Endodermal cell (in vitro differentiated cells): ENCODE data around the gene WWC2. TPM values are rescaled to one million over a fixed set of nuclear protein-coding genes. Genes with fewer than 3 reads are reported as not detected.

ENCODE experiments used
- DNase-seq: peaks from one replicate; pipeline ENCODE4 v3.0.0-alpha.2; 2017
- H3K27ac ChIP-seq: 2 replicates; pipeline ENCODE4 v1.5.1; 2013; ENCODE audit warnings: mild to moderate bottlenecking, low read depth, low read length, moderate library complexity
- H3K27me3 ChIP-seq: 2 replicates; pipeline ENCODE4 v1.6.1; 2013; ENCODE audit warnings: mild to moderate bottlenecking, low read length, moderate library complexity; ENCODE audit not compliant: insufficient read depth, control insufficient read depth, poor library complexity, severe bottlenecking
- H3K36me3 ChIP-seq: 2 replicates; pipeline ENCODE4 v1.7.0; 2013; ENCODE audit warnings: mild to moderate bottlenecking, low read length, moderate library complexity; ENCODE audit not compliant: control insufficient read depth, insufficient read depth
- H3K4me1 ChIP-seq: one replicate; pipeline ENCODE4 v1.7.0; 2013; ENCODE audit warnings: low read length; ENCODE audit not compliant: control insufficient read depth, insufficient read depth
- H3K4me3 ChIP-seq: 2 replicates; pipeline ENCODE4 v1.5.1; 2013; ENCODE audit warnings: mild to moderate bottlenecking, low read length, moderate library complexity
- H3K9ac ChIP-seq: 2 replicates; pipeline ENCODE4 v1.6.1; 2013; ENCODE audit warnings: mild to moderate bottlenecking, low read length, moderate library complexity; ENCODE audit not compliant: poor library complexity, severe bottlenecking; ENCODE audit errors: extremely low read depth
- H3K9me3 ChIP-seq: 2 replicates; pipeline ENCODE4 v1.6.1; 2013; ENCODE audit warnings: mild to moderate bottlenecking, low read length, moderate library complexity; ENCODE audit not compliant: control insufficient read depth
- H3K27ac Mint-ChIP-seq: 2 replicates; pipeline ENCODE4 v1.8.0; 2020; ENCODE audit warnings: mixed read lengths
- H3K27me3 Mint-ChIP-seq: 2 replicates; pipeline ENCODE4 v1.8.0; 2021; ENCODE audit warnings: mild to moderate bottlenecking, mixed read lengths; ENCODE audit not compliant: insufficient read depth
- H3K36me3 Mint-ChIP-seq: 2 replicates; pipeline ENCODE4 v1.8.0; 2020; ENCODE audit warnings: low read depth, mixed read lengths
- H3K4me1 Mint-ChIP-seq: 2 replicates; pipeline ENCODE4 v1.8.0; 2020; ENCODE audit warnings: mixed read lengths
- H3K4me3 Mint-ChIP-seq: 2 replicates; pipeline ENCODE4 v1.8.0; 2020; ENCODE audit warnings: mild to moderate bottlenecking, moderate library complexity, mixed read lengths
- H3K9me3 Mint-ChIP-seq: 2 replicates; pipeline ENCODE4 v1.8.0; 2020; ENCODE audit warnings: mild to moderate bottlenecking, mixed read lengths
- CTCF ChIP-seq: fragments of 200-600 bp; sonication (generic); conservative IDR thresholded peaks from 2 replicates; pipeline ENCODE4 v1.5.0; 2021; ENCODE audit warnings: antibody characterized with exemption, mild to moderate bottlenecking
- WGBS, 2 experiments: methylation state at CpG; one replicate each; pipeline versions ENCODE4 v1.1.5 to v1.1.7; 2013; ENCODE audit warnings: missing lambda C conversion rate in 2 of 2, mixed read lengths in 1 of 2; ENCODE audit not compliant: insufficient coverage in 1 of 2, insufficient read length in 1 of 2; 5-methylcytosine and 5-hydroxymethylcytosine counted together
- total RNA-seq, 2 donors: library from RNA; stranded (reverse); fragmentation: NEBNext Ultra II Directional in 1 of 2; extraction: Animal tissue kit (Norgen Biotek cat#: 25700) in 1 of 2; gene quantifications; 2 replicates in 1 of 2; 3 replicates in 1 of 2; pipeline ENCODE4 v1.2.1, GENCODE V29; 2021

The WWC2 gene
- total RNA-seq, 2 donors from 2014 or later: 98.2 to 108 TPM

DNA sequence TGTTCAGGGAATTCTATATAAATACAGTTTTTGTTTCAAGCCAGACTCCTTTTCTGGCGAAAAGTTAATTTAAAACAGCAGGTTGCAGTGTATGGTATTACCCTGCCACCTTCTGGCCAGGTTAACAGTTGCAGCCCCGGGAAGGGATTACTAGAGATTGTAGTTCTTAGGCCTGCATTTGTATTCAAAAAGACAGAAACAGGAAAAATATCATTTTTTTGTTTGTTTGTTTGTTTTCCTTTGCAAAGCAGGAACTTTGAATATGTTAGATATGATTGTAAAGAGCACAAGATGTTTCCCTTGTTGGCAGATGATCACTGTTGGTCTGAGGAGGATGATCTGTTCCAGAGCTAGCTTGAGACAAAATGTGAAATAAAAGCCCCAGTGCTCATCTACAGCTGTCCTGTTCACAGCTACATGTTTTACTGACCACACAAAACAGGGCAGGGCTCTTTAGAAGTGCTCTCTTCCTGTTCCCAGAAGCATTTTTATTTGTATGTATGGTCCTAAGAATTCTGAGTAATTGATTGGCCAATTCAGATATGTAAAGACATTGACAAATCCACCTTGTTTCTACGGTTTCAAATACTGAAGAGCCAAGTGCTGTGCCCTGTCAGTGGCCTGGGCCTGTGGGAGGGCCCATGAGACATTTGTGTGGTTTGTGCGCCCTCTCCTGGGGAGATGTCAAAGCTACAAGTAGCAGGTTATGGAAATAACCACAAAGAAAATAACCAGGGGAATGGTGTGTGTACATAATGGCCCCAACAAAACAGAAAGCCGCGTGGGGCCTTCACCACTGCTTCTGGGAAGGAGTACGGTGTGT, 163.1 kb downstream of the WWC2 start:
- DNase-seq: peak; percentile 93
- peak; percentile 88 for TF ChIP-seq CTCF
- peaks cover 10% of the 10 kb centered on the region for H3K4me1 Mint-ChIP-seq
- no peak overlapping the region for H3K9ac ChIP-seq
- H3K36me3 Mint-ChIP-seq: peaks cover 68% of the 10 kb centered on the region
- no peak overlapping the region for H3K4me3 Mint-ChIP-seq
- H3K27ac ChIP-seq: no peak overlapping the region
- no peak overlapping the region for H3K4me3 ChIP-seq
- no peaks in the 10 kb centered on the region for H3K9me3 ChIP-seq
- peaks cover 98% of the 10 kb centered on the region for H3K36me3 ChIP-seq
- no peaks in the 10 kb centered on the region for H3K27me3 Mint-ChIP-seq
- H3K9me3 Mint-ChIP-seq: no peaks in the 10 kb centered on the region
- no peaks in the 10 kb centered on the region for H3K27me3 ChIP-seq
- WGBS, 2 experiments: 37 to 43% methylated on average over 3 to 7 of the region's 7 CpGs
- peaks cover 5% of the 10 kb centered on the region for H3K4me1 ChIP-seq
- H3K27ac Mint-ChIP-seq: peak overlapping the region; percentile 88

DNA sequence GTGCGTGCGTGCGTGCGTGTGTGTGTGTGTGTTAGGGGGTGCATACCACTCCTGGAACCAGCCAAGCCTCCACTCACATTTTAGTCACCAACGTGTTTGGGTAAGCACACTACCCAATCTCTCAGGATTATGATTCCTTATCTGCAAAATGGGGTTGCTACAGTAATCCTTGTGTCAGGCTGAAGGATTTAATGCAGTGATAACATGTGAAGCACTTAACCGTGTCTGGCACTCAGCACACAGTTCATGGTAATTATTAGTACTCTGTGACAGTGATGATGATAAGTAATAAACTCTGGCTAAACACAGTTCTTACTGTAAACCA, 163.7 kb downstream of the WWC2 start:
- H3K27me3 Mint-ChIP-seq: no peaks in the 10 kb centered on the region
- H3K27ac Mint-ChIP-seq: peak overlapping the region; percentile 88
- no peak overlapping the region for H3K27ac ChIP-seq
- no peaks in the 10 kb centered on the region for H3K9me3 ChIP-seq
- no peaks in the 10 kb centered on the region for H3K27me3 ChIP-seq
- H3K36me3 Mint-ChIP-seq: peaks cover 71% of the 10 kb centered on the region
- no peak for DNase-seq
- no peak overlapping the region for H3K9ac ChIP-seq
- peaks cover 98% of the 10 kb centered on the region for H3K36me3 ChIP-seq
- H3K4me3 Mint-ChIP-seq: no peak overlapping the region
- no peak overlapping the region for H3K4me3 ChIP-seq
- H3K4me1 Mint-ChIP-seq: peaks cover 7% of the 10 kb centered on the region
- no peaks in the 10 kb centered on the region for H3K9me3 Mint-ChIP-seq
- H3K4me1 ChIP-seq: peaks cover 4% of the 10 kb centered on the region
- 77 to 100% methylated on average over 2 to 5 of the region's 6 CpGs for WGBS, 2 experiments
- no peak for TF ChIP-seq CTCF

DNA sequence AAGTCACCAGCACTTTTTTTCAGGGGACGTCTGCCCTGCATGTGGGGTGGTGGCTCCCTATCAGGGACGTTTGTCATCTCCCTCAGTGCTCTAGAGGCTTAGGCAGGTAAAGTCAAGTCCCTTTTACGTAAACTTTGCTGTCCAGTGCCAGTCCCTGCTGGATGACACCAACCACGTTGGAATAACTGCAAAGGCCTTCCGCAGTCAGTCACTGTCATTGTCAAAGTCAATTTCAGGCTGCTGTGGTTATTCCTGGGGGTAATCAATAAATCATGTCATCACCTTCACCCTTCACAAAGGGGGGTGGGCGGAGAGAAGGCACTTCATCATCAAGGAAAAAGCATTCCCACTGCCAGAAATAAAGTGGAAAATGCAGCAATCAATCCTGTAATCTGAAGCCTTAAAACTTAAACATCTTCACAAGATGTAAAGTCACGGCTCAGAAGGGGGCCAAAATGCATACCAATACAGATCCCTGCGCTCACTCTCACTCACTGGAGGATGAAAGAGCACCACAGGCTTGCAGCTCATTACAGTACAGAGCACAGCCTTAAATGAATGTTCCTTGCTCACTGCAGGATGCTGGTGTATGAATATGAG, 164.8 kb downstream of the WWC2 start:
- H3K9me3 Mint-ChIP-seq: no peaks in the 10 kb centered on the region
- H3K4me1 ChIP-seq: peaks cover 4% of the 10 kb centered on the region
- H3K27me3 Mint-ChIP-seq: no peaks in the 10 kb centered on the region
- no peak overlapping the region for H3K9ac ChIP-seq
- no peak overlapping the region for H3K4me3 Mint-ChIP-seq
- H3K36me3 Mint-ChIP-seq: peaks cover 79% of the 10 kb centered on the region
- no peak overlapping the region for H3K4me3 ChIP-seq
- H3K36me3 ChIP-seq: peaks cover 98% of the 10 kb centered on the region
- TF ChIP-seq CTCF: no peak
- DNase-seq: no peak
- no peaks in the 10 kb centered on the region for H3K27me3 ChIP-seq
- 80 to 83% methylated on average over 6 to 8 of the region's 8 CpGs for WGBS, 2 experiments
- no peak overlapping the region for H3K27ac ChIP-seq
- H3K4me1 Mint-ChIP-seq: peaks cover 7% of the 10 kb centered on the region
- no peaks in the 10 kb centered on the region for H3K9me3 ChIP-seq
- no peak overlapping the region for H3K27ac Mint-ChIP-seq
